T-helper 9 cell (primary cell): ENCODE data around the gene PTPRN2.
"Not testable (repeated sequence)": the region's sequence is repeated elsewhere in the genome, so short reads cannot be mapped to it uniquely, and the experiment has no call there.

Experiments used
- DNase-seq: peaks from one replicate; pipeline ENCODE4 v3.0.0-alpha.2; 2020

PTPRN2 gene

GRCh38 chr7:157904211-157904865 lies 683.3 kb downstream of the PTPRN2 start:
- no peak for DNase-seq

- no peak for DNase-seq
Observed at GRCh38 chr7:157903710-157904109, 683.9 kb downstream of the PTPRN2 start.

- no peak for DNase-seq
Observed at GRCh38 chr7:157903296-157903695, 684.3 kb downstream of the PTPRN2 start.

GRCh38 chr7:157901816-157902610 lies 685.6 kb downstream of the PTPRN2 start:
- not testable (repeated sequence) for DNase-seq

GRCh38 chr7:157901166-157901565 lies 686.5 kb downstream of the PTPRN2 start:
- no peak for DNase-seq

GRCh38 chr7:157900556-157900955 lies 687.1 kb downstream of the PTPRN2 start:
- DNase-seq, result no peak

- no peak for DNase-seq
Observed at GRCh38 chr7:157900011-157900410, 687.6 kb downstream of the PTPRN2 start.

GRCh38 chr7:157898802-157899505 lies 688.7 kb downstream of the PTPRN2 start:
- no peak for DNase-seq

- DNase-seq, result no peak
Observed at GRCh38 chr7:157898261-157898660, 689.4 kb downstream of the PTPRN2 start.

- no peak for DNase-seq
Observed at GRCh38 chr7:157897681-157898080, 689.9 kb downstream of the PTPRN2 start.

- no peak for DNase-seq
Observed at GRCh38 chr7:157896774-157897555, 690.7 kb downstream of the PTPRN2 start.

- not testable (repeated sequence) for DNase-seq
Observed at GRCh38 chr7:157896376-157896675, 691.3 kb downstream of the PTPRN2 start.

GRCh38 chr7:157895520-157896375 lies 691.9 kb downstream of the PTPRN2 start:
- DNase-seq, result no peak

GRCh38 chr7:157895098-157895497 lies 692.5 kb downstream of the PTPRN2 start:
- DNase-seq, result not testable (repeated sequence)

GRCh38 chr7:157893535-157894044 lies 694.0 kb downstream of the PTPRN2 start:
- no peak for DNase-seq

GRCh38 chr7:157892751-157893523 lies 694.7 kb downstream of the PTPRN2 start:
- no peak for DNase-seq

GRCh38 chr7:157890921-157891401 lies 696.7 kb downstream of the PTPRN2 start:
- no peak for DNase-seq

- no peak for DNase-seq
Observed at GRCh38 chr7:157889480-157889879, 698.1 kb downstream of the PTPRN2 start.

- DNase-seq, result no peak
Observed at GRCh38 chr7:157888579-157888978, 699.0 kb downstream of the PTPRN2 start.

- no peak for DNase-seq
Observed at GRCh38 chr7:157887400-157887799, 700.2 kb downstream of the PTPRN2 start.

GRCh38 chr7:157886711-157887110 lies 700.9 kb downstream of the PTPRN2 start:
- no peak for DNase-seq
